HL-60 (cell line): ENCODE results near the gene ZNF77.
A peak's percentile ranks its signal among the peaks of the same experiment; 100 is the strongest.

Source experiments
- DNase-seq, 2 experiments: peaks; one replicate each; pipeline ENCODE4 v3.0.0-alpha.2; 2010 to 2020; ENCODE audit warnings: low read depth in 1 of 2, low spot score in 1 of 2
- H3K27ac ChIP-seq: fragments of 250-450 bp; sonication (Bioruptor Pico); replicated peaks from 2 replicates; pipeline ENCODE4 v1.5.1; 2020; ENCODE audit warnings: mild to moderate bottlenecking, moderate library complexity
- H3K27me3 ChIP-seq: fragments of 250-450 bp; sonication (Bioruptor Pico); 2 replicates; pipeline ENCODE4 v1.5.1; 2021; ENCODE audit warnings: mild to moderate bottlenecking, moderate library complexity; ENCODE audit not compliant: insufficient read depth, poor library complexity, severe bottlenecking
- H3K4me3 ChIP-seq: replicated peaks from 2 replicates; pipeline ENCODE4 v1.5.1; 2011; ENCODE audit warnings: mild to moderate bottlenecking, control low read depth, low read length; ENCODE audit not compliant: insufficient read depth
- CTCF ChIP-seq: IDR thresholded peaks from one replicate; pipeline ENCODE4 v1.5.1; 2011; ENCODE audit warnings: low read length, control low read depth, inconsistent platforms; ENCODE audit not compliant: insufficient read depth
- GABPA ChIP-seq: IDR thresholded peaks from 2 replicates; pipeline ENCODE4 v1.6.1; 2012; ENCODE audit warnings: low read depth
- POLR2AphosphoS5 ChIP-seq: IDR thresholded peaks from 2 replicates; pipeline ENCODE4 v1.6.1; 2012; ENCODE audit warnings: low read depth
- REST ChIP-seq: IDR thresholded peaks from 2 replicates; pipeline ENCODE4 v1.6.1; 2012; ENCODE audit warnings: low read depth; ENCODE audit not compliant: insufficient replicate concordance
- SPI1 ChIP-seq: IDR thresholded peaks from 2 replicates; pipeline ENCODE4 v1.6.1; 2012; ENCODE audit warnings: low read depth, mild to moderate bottlenecking, borderline replicate concordance

Gene ZNF77

GRCh38 chr19:2984215-2984528 is 39.4 kb upstream of the ZNF77 start:
- no peak for TF ChIP-seq GABPA
- TF ChIP-seq SPI1, result no peak
- TF ChIP-seq REST, result no peak
- no peak for TF ChIP-seq CTCF
- no peak for TF ChIP-seq POLR2AphosphoS5
- DNase-seq, result no peak
- Histone ChIP-seq H3K27ac (no peak overlapping the region), H3K27me3 (peaks cover 21% of the 10 kb centered on the region), H3K4me3 (no peak overlapping the region)

GRCh38 chr19:2983351-2984214 is 38.8 kb upstream of the ZNF77 start:
- TF ChIP-seq CTCF, result no peak
- TF ChIP-seq POLR2AphosphoS5, result no peak
- TF ChIP-seq SPI1, result peak; percentile 74
- no peak for TF ChIP-seq REST
- H3K27me3 ChIP-seq, result peaks cover 21% of the 10 kb centered on the region
- H3K27ac ChIP-seq, result no peak overlapping the region
- DNase-seq, result no peak
- H3K4me3 ChIP-seq, result no peak overlapping the region

- peaks cover 21% of the 10 kb centered on the region for H3K27me3 ChIP-seq
- TF ChIP-seq SPI1, result no peak
- no peak for TF ChIP-seq POLR2AphosphoS5
- TF ChIP-seq REST, result no peak
- no peak for TF ChIP-seq CTCF
- no peak for TF ChIP-seq GABPA
- H3K27ac ChIP-seq, result no peak overlapping the region
- DNase-seq, result no peak
- no peak overlapping the region for H3K4me3 ChIP-seq
Measured at GRCh38 chr19:2982983-2983350, 38.2 kb upstream of the ZNF77 start.
